Type B pancreatic cell (in vitro differentiated cells): ENCODE data around the gene TRIM10. TPM values are rescaled to one million over a fixed set of nuclear protein-coding genes. Genes with fewer than 3 reads are reported as not detected.

Experiments
- DNase-seq: peaks from one replicate; pipeline ENCODE4 v3.0.0; 2021; ENCODE audit warnings: mixed read lengths; ENCODE audit not compliant: unreplicated experiment; ENCODE audit errors: extremely low spot score
- H3K27ac Mint-ChIP-seq: 2 replicates; pipeline ENCODE4 v1.8.0; 2021; ENCODE audit warnings: mild to moderate bottlenecking, mixed read lengths
- H3K27me3 Mint-ChIP-seq: 2 replicates; pipeline ENCODE4 v1.8.0; 2021; ENCODE audit warnings: mixed read lengths
- H3K36me3 Mint-ChIP-seq: 2 replicates; pipeline ENCODE4 v1.8.0; 2021; ENCODE audit warnings: mixed read lengths
- H3K4me1 Mint-ChIP-seq: one replicate; pipeline ENCODE4 v1.8.0; 2021; ENCODE audit warnings: mixed read lengths; ENCODE audit not compliant: unreplicated experiment
- H3K4me3 Mint-ChIP-seq: 2 replicates; pipeline ENCODE4 v1.8.0; 2021; ENCODE audit warnings: mild to moderate bottlenecking, mixed read lengths
- H3K9me3 Mint-ChIP-seq: 2 replicates; pipeline ENCODE4 v1.8.0; 2021; ENCODE audit warnings: mixed read lengths
- CTCF ChIP-seq: fragments of 200-600 bp; sonication (generic); conservative IDR thresholded peaks from 2 replicates; pipeline ENCODE4 v1.5.0; 2021; ENCODE audit warnings: antibody characterized with exemption, mild to moderate bottlenecking
- total RNA-seq: library from RNA; stranded (reverse); gene quantifications from 2 replicates; pipeline ENCODE4 v1.2.1, GENCODE V29; 2021; ENCODE audit warnings: low replicate concordance

Gene TRIM10
- total RNA-seq, 1 donor from 2014 or later = not detected

- no peak overlapping the region for H3K4me3 Mint-ChIP-seq
- peaks cover 20% of the 10 kb centered on the region for H3K4me1 Mint-ChIP-seq
- no peak for TF ChIP-seq CTCF
- no peak overlapping the region for H3K27ac Mint-ChIP-seq
- no peaks in the 10 kb centered on the region for H3K9me3 Mint-ChIP-seq
- no peak for DNase-seq
- H3K27me3 Mint-ChIP-seq = peaks cover 70% of the 10 kb centered on the region
- H3K36me3 Mint-ChIP-seq = no peaks in the 10 kb centered on the region
Observed at GRCh38 chr6:30154061-30154460, 7.0 kb downstream of the TRIM10 start.

GRCh38 chr6:30152910-30153610 lies 8.0 kb downstream of the TRIM10 start:
- no peak overlapping the region for H3K4me3 Mint-ChIP-seq
- peaks cover 20% of the 10 kb centered on the region for H3K4me1 Mint-ChIP-seq
- DNase-seq = no peak
- H3K9me3 Mint-ChIP-seq = no peaks in the 10 kb centered on the region
- TF ChIP-seq CTCF = no peak
- H3K27ac Mint-ChIP-seq = no peak overlapping the region
- H3K36me3 Mint-ChIP-seq = no peaks in the 10 kb centered on the region
- peaks cover 66% of the 10 kb centered on the region for H3K27me3 Mint-ChIP-seq

GRCh38 chr6:30152016-30152673 lies 8.9 kb downstream of the TRIM10 start:
- Mint-ChIP-seq H3K4me3 (no peak overlapping the region), H3K9me3 (no peaks in the 10 kb centered on the region), H3K36me3 (no peaks in the 10 kb centered on the region), H3K4me1 (peaks cover 20% of the 10 kb centered on the region), H3K27me3 (peaks cover 71% of the 10 kb centered on the region), H3K27ac (no peak overlapping the region)
- no peak for DNase-seq
- no peak for TF ChIP-seq CTCF

GRCh38 chr6:30151580-30151979 lies 9.4 kb downstream of the TRIM10 start:
- Mint-ChIP-seq H3K4me3 (no peak overlapping the region), H3K36me3 (no peaks in the 10 kb centered on the region), H3K27me3 (peaks cover 73% of the 10 kb centered on the region), H3K9me3 (no peaks in the 10 kb centered on the region), H3K27ac (no peak overlapping the region), H3K4me1 (peaks cover 20% of the 10 kb centered on the region)
- no peak for TF ChIP-seq CTCF
- no peak for DNase-seq

GRCh38 chr6:30150671-30151395 lies 10.2 kb downstream of the TRIM10 start:
- H3K4me1 Mint-ChIP-seq = peaks cover 14% of the 10 kb centered on the region
- H3K27ac Mint-ChIP-seq = no peak overlapping the region
- DNase-seq = no peak
- TF ChIP-seq CTCF = no peak
- H3K36me3 Mint-ChIP-seq = no peaks in the 10 kb centered on the region
- H3K9me3 Mint-ChIP-seq = no peaks in the 10 kb centered on the region
- no peak overlapping the region for H3K4me3 Mint-ChIP-seq
- H3K27me3 Mint-ChIP-seq = peaks cover 70% of the 10 kb centered on the region
